H1 (cell line): ENCODE data around the gene HNF4A. TPM values are rescaled to one million over a fixed set of nuclear protein-coding genes. Genes with fewer than 3 reads are reported as not detected.

Source experiments
- BACH1 ChIP-seq: IDR thresholded peaks from 2 replicates; pipeline ENCODE4 v1.6.1; 2012; ENCODE audit warnings: low read length, improper control_type of control experiment
- CHD7 ChIP-seq: fragments of 300-600 bp; sonication (generic); IDR thresholded peaks from 2 replicates; pipeline ENCODE4 v1.7.1; 2012; ENCODE audit warnings: low read length, moderate library complexity, mild to moderate bottlenecking, inconsistent platforms; ENCODE audit not compliant: insufficient replicate concordance
- MAX ChIP-seq: IDR thresholded peaks from 2 replicates; pipeline ENCODE4 v1.6.1; 2012; ENCODE audit warnings: inconsistent platforms
- NANOG ChIP-seq: IDR thresholded peaks from 2 replicates; pipeline ENCODE4 v1.6.1; 2011; ENCODE audit warnings: low read length, low read depth, mild to moderate bottlenecking, inconsistent platforms; ENCODE audit not compliant: insufficient read depth, poor library complexity, severe bottlenecking
- RFX5 ChIP-seq: IDR thresholded peaks from 2 replicates; pipeline ENCODE4 v1.6.1; 2011; ENCODE audit warnings: low read depth, low read length, improper control_type of control experiment, borderline replicate concordance
- polyA plus RNA-seq, 7 experiments: library from polyadenylated mRNA; depleted of rRNA in 3 of 7; stranded (reverse) in 5 of 7; unstranded in 2 of 7; fragments of >200 nt in 5 of 7; fragments of 200-250 nt in 2 of 7; gene quantifications; 1 replicate in 5 of 7; 2 replicates in 1 of 7; 4 replicates in 1 of 7; pipeline versions ENCODE4 v1.2.1 to v1.2.3, GENCODE V29; 2011 to 2013; ENCODE audit warnings: missing spikeins in 2 of 7, mixed read lengths in 2 of 7
- total RNA-seq: library from RNA; stranded (reverse); fragmentation: NEBNext Ultra II Directional; extraction: Animal tissue kit (Norgen Biotek cat#: 25700); gene quantifications from 2 replicates; pipeline ENCODE4 v1.2.1, GENCODE V29; 2021
- TF ChIP-seq, protein P1 (sequence below): IDR thresholded peaks from 2 replicates; pipeline ENCODE4 v1.6.1; 2012; ENCODE audit warnings: inconsistent platforms

The HNF4A gene
- total and polyA plus RNA-seq, 2 of the 8 experiments (the other 6 are each of a cell fraction or from before 2014, with no cell fraction given) = 0.03 TPM; not detected in 1

DNA sequence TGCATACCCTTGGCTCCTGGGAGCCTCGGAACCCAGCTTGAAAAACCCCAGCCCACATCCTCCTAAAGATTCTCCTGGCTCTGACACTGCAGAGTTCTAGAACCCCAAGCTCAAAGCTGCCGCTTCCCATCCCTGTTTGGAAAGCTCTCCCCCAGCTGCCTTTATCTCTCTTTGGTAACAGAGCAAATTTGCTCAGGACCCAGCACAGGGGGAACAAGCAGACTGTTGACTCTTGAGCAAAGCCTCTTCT lies 38.9 kb downstream of the HNF4A start (continued):
- TF ChIP-seq CHD7 (no peak), RFX5 (no peak), BACH1 (no peak), MAX (no peak), NANOG (no peak)
- TF ChIP-seq, protein P1, sequence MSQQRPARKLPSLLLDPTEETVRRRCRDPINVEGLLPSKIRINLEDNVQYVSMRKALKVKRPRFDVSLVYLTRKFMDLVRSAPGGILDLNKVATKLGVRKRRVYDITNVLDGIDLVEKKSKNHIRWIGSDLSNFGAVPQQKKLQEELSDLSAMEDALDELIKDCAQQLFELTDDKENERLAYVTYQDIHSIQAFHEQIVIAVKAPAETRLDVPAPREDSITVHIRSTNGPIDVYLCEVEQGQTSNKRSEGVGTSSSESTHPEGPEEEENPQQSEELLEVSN = no peak
